ENCODE data around the gene DMD.

DNA sequence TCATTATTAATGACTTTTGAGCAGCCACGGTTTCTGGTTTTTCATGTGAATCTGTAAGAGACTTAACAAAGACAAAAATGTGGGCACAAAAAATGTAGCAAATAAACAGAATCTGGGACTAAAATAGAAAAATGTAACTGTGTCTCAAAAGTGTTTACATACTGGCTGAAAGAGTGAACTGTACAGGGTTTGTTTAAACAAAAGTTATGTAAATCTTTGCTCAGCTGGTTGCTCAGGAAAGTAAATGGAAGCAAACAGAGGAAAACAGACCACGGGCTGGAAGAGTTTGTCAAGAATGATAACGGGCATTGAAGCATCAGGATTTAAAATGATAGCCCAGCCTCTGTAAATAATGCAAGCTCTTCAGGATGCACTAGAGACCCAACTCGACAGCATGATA is 1217.7 kb downstream of the DMD start:
- TF ChIP-seq CTCF (conservative IDR thresholded peaks at IDR 0.05) (no peak), ZFX (IDR thresholded peaks at IDR 0.05) (no peak)

Measured in C4-2B (cell line).